ENCODE results near the gene SLCO6A1. TPM values are rescaled to one million over a fixed set of nuclear protein-coding genes. Genes with fewer than 3 reads are reported as not detected.

SLCO6A1 gene
- total and polyA plus RNA-seq, 4 donors: 0.75 TPM; not detected in 3

Other genes starting within 250 kb of the SLCO6A1 start
- gene SLCO4C1, start 202.7 kb downstream of the SLCO6A1 start, total RNA-seq: 1 to 10 TPM in 1 of 2 donors, under 1 TPM in 1; 0.39 to 1.6 TPM
- gene SLCO4C1, start 202.7 kb downstream of the SLCO6A1 start, polyA plus RNA-seq: under 1 TPM in 1 of 2 donors, not detected in 1; 0.13 TPM